NCI-H2196 treated with DMSO at 0.1 percent for 48 hours (cell line): ENCODE data around the gene CTDSPL.
"Not testable (repeated sequence)": the region's sequence is repeated elsewhere in the genome, so short reads cannot be mapped to it uniquely, and the experiment has no call there.

Experiments
- DNase-seq: peaks from one replicate; lab custom pipeline; 2025; ENCODE audit not compliant: unreplicated experiment; lab: John Stamatoyannopoulos, UW

CTDSPL gene

DNA sequence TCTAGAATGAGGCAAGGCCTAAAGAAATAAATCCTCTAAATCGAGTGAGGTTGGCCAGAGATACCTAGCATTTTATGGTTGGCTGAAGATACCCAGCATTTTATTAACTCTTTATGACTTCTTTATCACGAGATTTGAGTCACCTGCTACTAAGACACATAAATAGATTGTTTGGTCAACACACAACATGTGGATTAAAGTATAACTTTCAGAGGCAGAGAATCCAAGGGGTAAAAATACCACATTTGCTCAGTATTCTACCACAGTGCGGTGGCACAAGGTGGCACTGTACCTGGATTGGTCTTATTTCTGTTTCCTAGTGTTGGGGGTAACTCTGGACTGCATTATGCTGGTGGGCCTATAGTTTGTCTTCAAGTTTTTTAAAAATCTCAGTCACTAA, 102.0 kb downstream of the CTDSPL start:
- DNase-seq = no peak

DNA sequence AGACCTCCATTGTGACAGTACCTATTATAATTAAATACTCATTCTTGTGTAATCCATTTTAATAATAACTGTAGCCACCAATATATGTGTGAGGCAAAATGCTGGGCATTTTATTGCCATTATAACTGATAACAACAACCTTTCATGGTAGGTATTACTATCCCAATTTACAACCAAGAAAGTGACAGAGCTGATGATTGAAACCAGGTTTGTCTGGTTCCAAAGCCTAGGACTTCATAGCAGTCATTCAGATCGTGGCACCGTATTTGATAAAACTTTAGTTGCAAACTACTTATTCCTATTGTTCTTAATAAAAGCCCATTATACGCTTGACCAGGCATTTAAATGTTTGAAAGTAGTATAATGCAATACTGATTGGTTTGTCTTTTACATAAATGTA, 102.5 kb downstream of the CTDSPL start:
- DNase-seq = no peak

DNA sequence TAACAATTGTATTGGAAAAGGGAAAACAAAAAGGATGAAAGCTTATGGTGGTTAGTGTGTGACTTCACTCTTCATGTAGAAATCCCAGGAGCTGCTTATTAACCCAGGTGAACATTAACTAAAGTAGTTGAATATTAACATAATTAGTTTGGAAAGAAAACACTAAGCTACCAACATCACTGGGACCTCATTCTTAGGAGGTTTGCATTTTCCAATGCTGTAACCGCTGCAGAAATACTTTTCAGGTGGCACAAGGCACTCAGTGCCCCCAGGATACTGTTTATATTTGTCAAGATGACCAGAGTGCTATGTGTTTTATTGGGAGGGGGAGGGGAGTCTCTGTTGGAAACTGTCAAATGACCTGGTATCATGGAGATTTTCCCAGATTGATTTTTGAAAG, 103.0 kb downstream of the CTDSPL start:
- DNase-seq = no peak

DNA sequence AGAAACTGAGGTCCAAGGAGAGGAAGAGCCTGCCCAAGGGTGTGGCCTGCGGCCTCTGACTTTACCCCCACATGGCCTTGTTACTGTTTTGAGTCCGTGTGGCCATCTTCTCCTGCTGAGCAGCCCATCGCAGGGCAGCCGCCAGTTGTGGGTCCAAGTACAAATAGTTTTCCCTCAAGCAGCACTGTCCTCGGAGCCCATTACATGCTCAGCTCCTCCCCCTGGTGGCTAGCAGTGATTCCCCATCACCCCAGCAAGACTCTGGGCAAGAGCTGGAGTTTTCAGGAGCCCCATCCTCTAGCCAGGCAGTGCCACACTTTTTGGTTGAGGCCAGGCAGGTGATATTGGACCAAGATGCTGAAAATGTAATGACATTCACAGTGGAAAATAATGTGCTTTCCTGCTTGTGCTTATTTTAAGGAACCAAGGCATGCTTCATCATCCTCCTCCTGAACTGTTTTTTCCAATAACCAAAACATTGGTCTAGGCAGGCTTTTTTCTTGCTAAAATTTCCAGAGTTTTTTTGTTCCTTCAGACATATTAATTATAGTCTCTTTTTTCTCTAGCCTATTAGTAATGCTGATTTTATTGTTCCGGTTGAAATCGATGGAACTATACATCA, 105.7 kb downstream of the CTDSPL start:
- DNase-seq = no peak

DNA sequence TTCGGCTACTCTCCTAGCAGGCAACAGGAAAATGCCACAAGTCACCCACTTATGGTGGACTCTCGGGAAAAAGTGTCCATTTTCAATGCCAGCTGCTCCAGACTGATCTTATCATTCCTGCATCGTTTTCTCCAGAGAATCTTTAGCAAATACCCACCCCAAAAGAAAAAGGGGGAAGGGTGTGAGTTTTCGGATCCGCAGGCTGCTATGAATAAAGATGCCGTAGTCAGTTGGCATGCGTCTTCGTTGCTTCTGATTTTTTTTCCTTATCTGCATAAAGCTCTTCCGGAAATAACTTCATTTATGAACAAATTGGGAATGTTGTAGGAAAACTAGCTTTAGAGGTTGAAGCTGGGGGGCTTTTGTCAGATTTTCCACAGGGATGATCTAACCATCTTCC, 106.5 kb downstream of the CTDSPL start:
- no peak for DNase-seq

DNA sequence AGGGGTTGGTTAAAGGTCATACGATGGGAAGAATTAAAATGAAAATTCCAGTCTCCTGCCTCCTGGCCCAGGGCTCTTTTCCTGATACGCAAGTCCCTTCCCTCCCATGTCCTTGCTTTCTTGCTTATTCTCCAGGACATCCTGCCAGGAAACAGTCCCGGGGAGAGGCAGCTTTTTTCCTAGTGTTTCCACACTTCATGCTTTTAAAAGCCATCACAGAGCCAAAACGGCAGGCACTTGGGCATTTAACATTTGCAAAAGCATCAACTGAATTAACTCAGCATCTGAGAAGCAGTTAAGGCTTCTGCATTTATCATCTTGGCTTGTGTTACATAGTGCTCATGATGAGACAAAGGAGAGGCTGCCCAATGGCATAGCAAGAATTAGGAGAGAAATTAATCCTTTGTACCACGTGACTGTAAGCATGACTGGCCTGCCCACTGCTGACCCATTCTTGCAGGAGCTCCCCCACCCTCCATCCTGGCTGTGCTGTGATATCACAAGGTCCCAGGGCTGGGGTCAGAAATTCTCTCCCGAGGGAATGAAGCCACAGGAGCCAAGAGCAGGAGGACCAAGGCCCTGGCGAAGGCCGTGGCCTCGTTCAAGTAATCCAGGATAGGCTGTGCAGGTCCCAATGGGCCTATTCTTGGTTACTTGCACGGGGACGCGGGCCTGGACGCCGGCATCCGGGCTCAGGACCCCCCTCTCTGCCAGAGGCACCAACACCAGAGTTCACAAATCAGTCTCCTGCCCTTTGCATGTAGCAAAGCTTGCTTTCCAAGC, 107.3 kb downstream of the CTDSPL start:
- DNase-seq = no peak

DNA sequence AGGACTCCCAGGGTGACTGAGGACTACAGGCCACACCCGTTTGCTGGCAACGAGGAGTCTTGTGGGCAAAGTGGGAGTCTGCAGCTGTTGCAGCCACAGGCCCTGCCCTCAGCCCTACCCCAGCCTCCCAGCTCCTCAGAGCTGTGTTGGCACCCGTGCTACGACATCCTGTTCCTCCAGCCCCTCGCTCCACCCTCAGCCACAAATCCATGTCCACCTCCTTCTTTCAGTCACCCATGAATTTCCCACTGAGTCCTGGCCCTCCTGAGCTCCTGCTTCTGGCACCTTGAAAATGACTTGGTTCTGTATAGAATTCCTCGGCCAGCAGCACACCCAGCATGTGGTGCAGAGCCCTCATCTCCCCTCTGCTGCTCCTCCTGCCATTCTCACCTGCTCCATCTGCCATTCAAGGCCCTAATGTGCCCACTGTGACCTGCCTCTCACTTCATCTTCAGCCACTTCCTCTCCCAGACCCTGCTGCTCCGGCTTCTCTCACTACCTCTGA, 108.0 kb downstream of the CTDSPL start:
- no peak for DNase-seq

DNA sequence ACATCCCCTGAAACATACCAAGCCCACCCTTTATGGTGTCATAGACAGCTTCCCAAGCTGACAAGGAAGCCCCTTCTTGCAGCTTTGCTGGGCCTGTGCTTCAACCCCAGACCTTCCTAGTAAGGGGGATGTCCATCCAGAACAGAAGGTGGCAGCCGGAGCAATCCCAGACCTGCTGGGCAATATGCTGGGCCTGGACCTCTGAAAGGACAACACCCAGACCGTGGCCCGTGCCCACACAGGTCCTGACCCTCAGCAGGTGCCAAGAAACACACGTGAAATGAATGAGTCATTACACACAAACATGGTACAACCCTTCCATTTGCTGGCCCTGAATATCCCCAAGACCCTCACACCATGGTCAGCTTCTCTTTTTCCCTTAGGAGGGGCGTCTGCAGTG, 109.1 kb downstream of the CTDSPL start:
- no peak for DNase-seq

DNA sequence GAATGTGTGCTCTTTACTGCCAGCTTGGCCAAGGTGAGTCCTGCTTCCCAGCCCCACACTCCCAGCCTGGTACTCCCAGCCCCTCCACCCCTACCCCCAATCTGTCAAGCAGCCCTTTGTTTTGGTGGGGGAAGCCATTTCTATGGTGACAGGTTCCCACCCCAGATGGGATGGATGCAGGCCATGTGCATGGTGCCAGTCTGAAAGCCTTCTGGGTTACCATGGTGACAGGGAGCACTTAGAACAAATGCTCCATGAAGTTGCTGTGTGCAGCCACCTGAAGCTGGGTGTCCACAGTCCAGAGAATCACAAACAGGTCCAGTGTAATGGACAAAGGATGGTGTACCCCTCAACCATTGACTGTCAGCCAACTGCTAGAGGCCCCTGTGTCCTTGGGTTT, 109.8 kb downstream of the CTDSPL start:
- DNase-seq = no peak

DNA sequence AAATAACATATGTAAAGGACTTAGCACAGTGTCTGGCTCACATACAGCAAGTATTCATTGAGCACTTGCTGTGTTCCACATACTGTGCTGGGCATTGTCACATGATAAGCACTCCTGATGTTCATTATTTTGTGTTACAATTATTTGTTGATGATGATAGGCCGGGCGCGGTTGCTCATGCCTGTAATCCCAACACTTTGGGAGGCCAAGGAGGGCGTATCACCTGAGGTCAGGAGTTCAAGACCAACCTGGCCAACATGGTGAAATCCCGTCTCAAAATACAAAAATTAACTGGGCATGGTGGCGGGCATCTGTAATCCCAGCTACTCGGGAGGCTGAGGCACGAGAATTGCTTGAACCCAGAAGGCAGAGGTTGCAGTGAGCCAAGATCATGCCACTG, 110.4 kb downstream of the CTDSPL start:
- DNase-seq = not testable (repeated sequence)

DNA sequence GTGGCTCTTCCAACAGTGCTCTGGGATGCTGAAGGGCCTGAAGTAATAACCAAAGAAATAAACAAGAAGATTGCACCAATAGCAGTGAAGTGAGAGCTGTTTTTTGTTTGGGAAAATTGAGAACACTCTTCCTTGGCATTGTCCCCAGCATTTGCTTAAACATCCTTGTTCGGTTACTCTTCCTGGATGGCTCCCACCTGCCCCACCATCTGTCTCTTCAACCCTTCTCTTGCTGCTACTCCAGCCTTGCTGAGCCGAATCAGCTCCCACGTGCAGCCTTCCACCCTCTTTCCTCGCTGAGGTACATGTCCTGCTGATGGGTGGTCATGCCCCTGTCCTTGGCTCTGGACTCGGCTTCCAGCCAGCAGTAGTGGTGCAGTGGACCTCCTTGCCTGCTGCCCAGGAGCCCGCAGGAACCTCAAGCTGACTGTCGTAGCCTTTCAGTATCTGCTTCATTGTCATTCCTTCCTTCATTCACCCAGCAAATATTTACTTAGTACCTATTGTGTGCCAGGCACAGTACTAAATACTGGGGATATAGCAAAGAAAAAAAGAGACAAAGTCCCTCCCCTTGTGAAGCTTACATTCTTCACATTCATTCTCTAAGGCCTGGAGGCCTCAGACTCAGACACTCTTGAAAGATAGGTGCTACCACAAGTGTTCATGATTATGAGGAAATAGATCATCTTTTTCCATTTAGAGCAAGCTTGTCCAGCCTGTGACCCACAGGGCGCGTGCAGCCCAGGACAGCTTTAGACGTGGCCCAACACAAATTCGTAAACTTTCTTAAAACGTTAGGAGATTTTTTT, 111.8 kb downstream of the CTDSPL start:
- no peak for DNase-seq

DNA sequence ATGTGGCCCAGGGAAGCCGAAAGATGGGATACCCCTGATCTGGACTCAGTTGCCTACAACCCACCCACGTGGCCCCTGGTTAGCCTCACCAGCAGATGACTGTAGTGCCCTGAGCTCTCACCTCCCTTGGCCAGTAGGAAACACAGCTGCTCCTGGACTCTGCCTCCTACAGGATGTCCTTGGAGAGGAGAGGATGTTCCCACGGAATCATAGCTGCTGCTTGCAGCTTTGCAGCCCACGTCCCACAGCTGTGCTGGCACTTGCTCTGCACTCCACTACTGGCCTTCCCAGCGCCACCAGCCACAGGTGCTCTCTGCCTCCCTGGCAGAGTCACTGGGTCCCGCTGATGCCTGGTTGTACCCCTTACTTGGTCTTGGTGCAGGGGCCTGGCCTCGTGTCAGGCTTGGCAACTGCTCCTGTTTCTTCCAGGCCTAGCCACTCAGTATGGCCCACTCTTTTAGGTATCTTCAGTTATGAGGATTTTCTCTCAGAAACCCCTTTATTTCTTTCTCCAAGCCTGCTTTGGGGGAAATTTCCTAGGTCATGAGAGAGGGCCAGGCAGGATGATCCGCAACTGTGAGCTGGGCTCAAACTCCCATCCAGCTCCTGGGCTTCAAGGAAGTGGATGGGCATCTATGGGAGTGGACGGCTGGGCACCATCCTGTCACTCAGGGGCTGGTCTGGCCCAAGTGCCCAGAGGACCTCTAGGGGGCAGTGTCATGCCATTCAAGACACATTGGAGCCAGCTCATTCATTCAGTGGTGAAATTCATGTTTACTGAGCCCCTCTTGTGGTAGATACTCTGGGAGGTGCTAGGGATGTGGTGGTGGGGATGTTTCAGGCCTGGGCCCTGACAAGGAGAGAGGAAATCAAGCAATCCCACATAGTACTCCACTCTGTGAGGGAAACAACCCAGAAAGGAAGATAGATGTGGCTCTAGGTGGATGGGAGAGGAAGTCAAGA, 112.7 kb downstream of the CTDSPL start:
- no peak for DNase-seq

DNA sequence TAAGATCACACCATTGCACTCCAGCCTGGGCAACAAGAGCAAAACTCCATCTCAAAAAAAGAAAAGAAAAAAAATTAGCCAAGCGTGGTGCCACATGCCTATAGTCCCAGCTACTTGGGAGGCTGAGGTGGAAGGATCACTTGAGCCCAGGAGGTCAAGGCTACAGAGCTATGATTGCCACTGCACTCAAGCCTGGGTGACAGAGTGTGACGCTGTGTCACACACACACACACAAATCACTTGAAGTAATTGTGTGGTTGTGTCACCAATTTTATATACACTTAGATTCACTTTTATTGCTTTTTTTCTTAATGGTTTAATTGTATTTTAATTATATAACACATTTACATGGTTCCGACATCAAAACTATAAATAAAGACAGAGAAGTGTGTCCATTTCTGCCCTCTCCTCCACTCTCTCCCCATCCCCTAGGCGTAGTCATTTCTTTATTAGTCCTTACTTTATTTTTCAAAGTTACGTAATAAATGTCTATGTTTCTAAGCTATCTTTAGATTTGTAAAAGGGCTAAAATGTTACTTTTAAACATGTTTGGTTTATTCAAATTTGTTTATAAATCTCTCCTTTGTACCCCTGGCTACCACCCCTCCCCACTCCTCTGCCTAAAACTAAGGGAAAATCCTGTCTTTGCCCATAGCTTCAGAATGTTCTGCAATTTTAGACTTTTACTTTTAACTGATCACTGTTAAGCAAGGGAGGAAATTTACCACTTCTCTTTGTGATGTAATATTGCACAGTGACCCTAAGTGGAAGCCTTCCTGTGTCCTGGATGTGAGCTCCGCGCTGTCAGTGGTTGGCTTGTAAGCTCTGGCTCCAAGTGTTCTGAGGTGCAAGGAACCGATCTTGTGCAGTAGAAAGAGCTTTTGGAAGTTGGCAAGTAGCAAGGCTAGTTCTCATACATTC, 118.1 kb downstream of the CTDSPL start:
- no peak for DNase-seq

DNA sequence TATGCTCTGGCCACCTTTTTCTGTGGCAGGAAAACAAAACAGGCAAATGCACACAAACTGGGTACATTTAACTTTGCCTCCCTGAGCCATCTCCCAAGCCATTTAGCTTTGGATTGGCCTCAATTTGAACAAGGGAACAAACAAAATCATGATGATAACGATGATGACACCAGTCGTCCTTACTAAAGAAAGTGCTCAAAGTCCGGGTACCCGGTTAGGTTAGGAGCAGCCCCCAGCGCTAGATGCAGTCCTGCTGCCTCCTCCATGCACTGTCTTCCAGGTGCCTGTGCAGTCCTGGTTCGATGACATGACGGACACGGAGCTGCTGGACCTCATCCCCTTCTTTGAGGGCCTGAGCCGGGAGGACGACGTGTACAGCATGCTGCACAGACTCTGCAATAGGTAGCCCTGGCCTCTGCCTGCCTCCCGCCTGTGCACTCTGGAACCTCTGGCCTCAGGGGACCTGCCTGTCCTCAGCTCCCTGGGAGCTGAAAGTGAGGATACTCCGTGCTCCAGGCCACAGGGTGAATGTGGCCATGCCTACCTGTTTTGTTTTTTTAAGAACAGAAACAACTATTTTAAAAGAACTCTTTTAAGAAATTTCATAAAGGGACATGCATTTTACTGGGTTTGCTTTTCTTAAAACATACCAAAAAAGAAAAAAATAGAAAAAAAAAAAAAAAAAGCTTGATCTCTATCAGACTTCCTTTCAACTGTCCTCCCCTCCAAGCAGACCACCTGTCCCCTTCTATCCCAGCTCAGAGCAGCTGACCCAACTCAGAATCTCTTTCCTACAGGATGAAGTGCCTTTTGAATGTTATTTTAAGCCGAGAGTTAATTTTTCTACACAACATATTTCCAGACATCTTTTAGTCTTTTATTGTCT, 119.0 kb downstream of the CTDSPL start:
- DNase-seq = no peak

DNA sequence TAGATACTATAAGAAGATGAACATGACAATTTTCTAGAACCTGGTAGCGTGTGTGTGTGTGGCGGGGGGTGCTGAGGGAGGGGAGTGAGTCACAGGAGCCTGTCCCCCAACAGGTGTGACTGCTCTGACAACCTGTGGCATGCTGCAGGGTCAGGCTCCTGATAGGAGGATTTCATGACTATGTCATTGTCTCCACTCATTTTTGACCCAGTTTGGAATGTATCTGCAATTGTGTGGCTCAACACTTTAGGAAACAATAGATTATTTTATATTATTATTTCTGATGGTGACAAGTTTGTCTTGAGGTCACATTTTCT, 119.6 kb downstream of the CTDSPL start:
- no peak for DNase-seq

DNA sequence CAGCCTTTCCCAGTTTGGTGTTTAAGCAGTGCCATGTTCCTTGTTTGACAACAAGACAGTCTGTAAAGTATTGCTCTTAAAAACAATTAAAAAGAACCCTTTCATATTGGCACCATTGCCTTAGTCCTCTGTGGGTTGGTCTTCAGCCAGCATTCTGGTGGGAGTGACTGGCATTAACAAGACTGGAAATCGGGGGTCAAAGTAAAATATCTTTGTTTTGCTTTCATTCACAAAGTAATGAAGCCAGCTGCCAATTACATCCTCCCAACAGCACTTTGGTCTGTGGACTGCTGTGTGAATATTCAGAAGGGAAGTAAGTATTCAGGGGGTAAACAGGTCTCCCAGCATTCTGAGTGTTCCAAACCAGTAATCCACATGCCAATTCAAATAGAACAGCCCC, 120.7 kb downstream of the CTDSPL start:
- DNase-seq = no peak

DNA sequence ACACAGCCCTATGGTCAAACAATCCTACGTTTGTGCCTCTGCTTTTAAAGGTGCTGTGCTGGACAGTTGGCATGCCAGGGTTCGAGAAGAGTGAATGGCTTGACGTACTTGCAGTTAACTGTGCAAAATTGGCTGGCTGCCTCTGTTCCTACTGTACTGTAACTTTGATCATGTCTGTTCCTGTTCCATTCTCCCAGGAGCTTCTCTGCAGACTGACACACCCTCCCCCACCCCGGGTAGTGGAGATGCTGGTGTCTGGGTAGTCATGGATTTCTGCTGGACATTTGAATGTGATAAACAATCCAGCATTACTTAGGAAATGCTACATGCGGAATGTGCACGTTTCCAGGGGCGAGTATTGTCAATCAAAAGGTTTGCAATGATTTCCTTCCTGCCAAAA, 122.4 kb downstream of the CTDSPL start:
- no peak for DNase-seq

DNA sequence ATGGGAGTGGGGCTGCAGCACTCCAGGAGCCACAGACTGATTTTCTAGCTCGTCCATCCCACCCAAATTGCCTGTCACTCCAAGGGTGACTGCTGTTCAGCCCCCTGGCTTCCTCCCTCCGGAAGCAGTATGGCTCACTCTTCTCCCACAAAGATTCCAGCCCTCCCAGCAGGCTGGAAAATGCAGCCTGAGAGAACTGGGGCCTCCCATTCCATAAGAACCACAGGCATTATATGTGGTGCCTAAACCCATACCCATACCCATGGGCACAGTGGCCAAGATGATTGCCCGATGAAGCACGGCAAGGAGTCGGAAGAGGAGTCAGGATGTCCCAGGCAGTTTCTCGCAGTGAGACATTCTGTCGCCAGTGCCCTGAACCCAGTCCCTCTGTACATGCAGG, 122.9 kb downstream of the CTDSPL start:
- DNase-seq = no peak
